ENCODE measurements around the gene TRAPPC12. TPM values are rescaled to one million over a fixed set of nuclear protein-coding genes. Genes with fewer than 3 reads are reported as not detected.

Gene TRAPPC12
- total RNA-seq, 4 donors from 2014 or later = 93.0 to 198 (median 108) TPM

GRCh38 chr2:3461801-3462492 is 82.5 kb downstream of the TRAPPC12 start:
- H3K27ac ChIP-seq = peak overlapping the region; percentile 29 to 88 (median 86)
- no peaks in the 10 kb centered on the region for H3K9me3 ChIP-seq
- 68 to 79% methylated on average over 7 to 12 of the region's 12 CpGs for WGBS, 2 donors
- no peak for DNase-seq
- peaks cover 23 to 29% of the 10 kb centered on the region in 2 donors for H3K36me3 ChIP-seq
- no peak for TF ChIP-seq POLR2A (IDR thresholded peaks at IDR 0.05)
- peak; percentile 79 to 97 (median 92) for TF ChIP-seq CTCF (IDR thresholded peaks at IDR 0.05)
- peaks cover 30 to 41% of the 10 kb centered on the region in 2 donors for H3K4me1 ChIP-seq
- H3K27me3 ChIP-seq = no peaks in the 10 kb centered on the region
- no peak overlapping the region for H3K4me3 ChIP-seq (replicated peaks in 1 of 3)
- intact Hi-C loops (cut with DNase I) = loop anchor here (5.0 to 10.0 kb wide), 2 partner anchors 40 to 277 kb away; no protein-coding TSS in a partner anchor

DNA sequence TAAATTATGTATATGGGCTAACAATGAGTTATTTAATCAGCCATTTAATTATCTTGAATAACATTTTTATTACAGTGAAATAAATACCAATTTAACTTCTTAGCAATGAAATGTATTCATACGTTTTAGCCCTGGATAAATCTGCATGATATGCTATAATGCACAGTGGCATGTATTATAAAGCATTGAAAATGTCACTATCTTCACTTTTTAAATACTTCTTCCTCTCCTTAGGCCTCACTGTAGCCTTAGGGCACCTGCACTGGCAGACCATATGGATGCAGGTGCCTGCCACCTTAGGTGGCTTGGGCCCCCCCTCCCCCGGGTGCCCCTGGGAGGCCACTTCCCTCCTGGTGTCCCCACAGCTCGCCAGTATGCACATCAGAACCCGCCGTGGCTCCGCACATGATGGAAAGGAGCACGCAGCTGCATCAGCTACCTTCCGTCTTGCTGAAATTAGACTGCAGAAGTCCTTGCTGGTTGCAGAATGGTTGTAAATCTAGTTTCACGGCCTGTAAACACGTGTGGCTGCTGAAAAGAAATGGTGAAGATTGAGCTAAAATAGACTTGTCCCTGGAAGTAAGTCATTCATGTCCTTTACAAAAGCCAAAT is 83.1 kb downstream of the TRAPPC12 start:
- H3K36me3 ChIP-seq = peaks cover 29% of the 10 kb centered on the region in 2 donors
- 79 to 82% methylated on average over 10 of the region's 10 CpGs for WGBS, 2 donors
- intact Hi-C loops (cut with DNase I) = loop anchor here (5.0 to 10.0 kb wide), 2 partner anchors 40 to 278 kb away; no protein-coding TSS in a partner anchor
- no peak for DNase-seq
- TF ChIP-seq CTCF (IDR thresholded peaks at IDR 0.05) (peak in 1 of 6 experiments; percentile 6), POLR2A (IDR thresholded peaks at IDR 0.05) (no peak)
- H3K27me3 ChIP-seq = no peaks in the 10 kb centered on the region
- H3K27ac ChIP-seq = no peak overlapping the region
- no peaks in the 10 kb centered on the region for H3K9me3 ChIP-seq
- peaks cover 30 to 41% of the 10 kb centered on the region in 2 donors for H3K4me1 ChIP-seq
- no peak overlapping the region for H3K4me3 ChIP-seq (replicated peaks in 1 of 3)

DNA sequence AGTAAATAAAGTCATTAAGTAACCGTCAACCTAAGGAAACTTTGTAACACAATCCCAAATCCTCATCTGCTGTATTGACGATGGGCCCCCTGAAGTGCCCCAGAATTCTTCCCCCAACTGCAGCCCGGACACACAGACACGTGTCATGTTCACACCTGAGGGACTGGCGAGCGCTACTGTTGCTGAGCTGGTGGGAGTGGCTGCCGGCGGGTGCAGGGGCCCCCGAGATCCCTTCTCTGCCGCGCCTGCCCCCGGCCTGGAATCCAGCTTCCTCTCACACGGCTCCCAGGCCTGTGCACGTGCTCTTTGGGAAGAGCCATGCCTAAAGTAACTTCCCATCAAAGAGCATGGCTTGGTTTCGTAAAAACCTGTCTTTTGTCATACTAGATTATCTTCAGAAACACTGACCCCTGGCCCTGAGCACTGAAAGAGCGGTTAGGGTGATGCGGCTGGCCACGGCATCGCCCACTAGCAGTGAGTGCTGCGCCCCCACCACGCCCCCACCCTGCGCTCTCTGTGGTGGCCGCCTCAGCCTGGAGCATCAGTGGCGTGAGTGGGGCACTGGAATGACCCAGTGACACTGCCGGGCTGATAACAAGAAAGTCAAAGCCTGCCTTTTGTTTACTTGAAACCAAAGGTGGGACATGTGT is 83.8 kb downstream of the TRAPPC12 start:
- Histone ChIP-seq H3K27ac (no peak overlapping the region), H3K36me3 (peaks cover 22 to 32% of the 10 kb centered on the region in 2 donors), H3K9me3 (no peaks in the 10 kb centered on the region), H3K4me3 (replicated peaks in 1 of 3) (no peak overlapping the region), H3K27me3 (no peaks in the 10 kb centered on the region), H3K4me1 (peaks cover 30 to 36% of the 10 kb centered on the region in 2 donors)
- TF ChIP-seq POLR2A (IDR thresholded peaks at IDR 0.05) (no peak), CTCF (IDR thresholded peaks at IDR 0.05) (no peak)
- WGBS, 2 donors = 87 to 88% methylated on average over 18 to 25 of the region's 25 CpGs
- intact Hi-C loops (cut with DNase I) = loop anchor here (5.0 to 10.0 kb wide), 2 partner anchors 41 to 279 kb away; no protein-coding TSS in a partner anchor
- DNase-seq = no peak

GRCh38 chr2:3463944-3464343 is 84.5 kb downstream of the TRAPPC12 start:
- peaks cover 21 to 38% of the 10 kb centered on the region in 2 donors for H3K36me3 ChIP-seq
- peaks cover 24 to 29% of the 10 kb centered on the region in 2 donors for H3K4me1 ChIP-seq
- H3K27me3 ChIP-seq = no peaks in the 10 kb centered on the region
- WGBS, 2 donors = 94 to 96% methylated on average over 10 to 11 of the region's 13 CpGs
- intact Hi-C loops (cut with DNase I) = loop anchor here (5.0 to 10.0 kb wide), 2 partner anchors 42 to 279 kb away; no protein-coding TSS in a partner anchor
- H3K27ac ChIP-seq = no peak overlapping the region
- no peak for TF ChIP-seq CTCF (IDR thresholded peaks at IDR 0.05)
- no peak for TF ChIP-seq POLR2A (IDR thresholded peaks at IDR 0.05)
- no peaks in the 10 kb centered on the region for H3K9me3 ChIP-seq
- no peak for DNase-seq
- H3K4me3 ChIP-seq (replicated peaks in 1 of 3) = no peak overlapping the region

Data from thyroid gland (tissue), 4 donors.